GM12878 (cell line): Measurements from ENCODE around the gene CNTNAP2. TPM values are rescaled to one million over a fixed set of nuclear protein-coding genes. Genes with fewer than 3 reads are reported as not detected.

ENCODE experiments used
- ATAC-seq: fragments of 200-7000 bp; cut with Tn5 transposase; 3 replicates; pipeline ENCODE4 v1.9.1; 2020; ENCODE audit warnings: mild to moderate bottlenecking, moderate library complexity
- BruUV-seq: library from RNA; stranded (reverse); fragments of 400-500 nt; replicated peaks from 2 replicates; lab custom pipeline; 2021; lab: Mats Ljungman, UMichigan
- CTCF ChIA-PET: fragments of 300-600 bp; sonication (Branson Sonifier 250); formaldehyde crosslinking; extraction: SDS; loops from one replicate; lab custom pipeline; 2021; ENCODE audit warnings: inconsistent platforms; lab: Yijun Ruan, JAX
- POLR2A ChIA-PET: fragments of 350-600 bp; formaldehyde crosslinking; extraction: SDS; loops from one replicate; lab custom pipeline; 2021; ENCODE audit warnings: inconsistent platforms; lab: Charles Lee
- RAD21 ChIA-PET: fragments of 300-600 bp; sonication (Branson Sonifier 250); formaldehyde crosslinking; loops from one replicate; lab custom pipeline; 2023; ENCODE audit warnings: antibody characterized with exemption; ENCODE audit not compliant: unreplicated experiment; lab: Charles Lee
- SMC1A ChIA-PET: fragments of 300-600 bp; sonication (Branson Sonifier 250); formaldehyde crosslinking; loops from one replicate; lab custom pipeline; 2023; ENCODE audit not compliant: unreplicated experiment, uncharacterized antibody; lab: Charles Lee
- DNase-seq: peaks from one replicate; pipeline ENCODE4 v3.0.0-alpha.2; 2011; ENCODE audit warnings: low read depth, low spot score
- FAIRE-seq: peaks from 3 replicates; lab custom pipeline; 2011; peaks lifted over from hg19 to GRCh38; lab: Jason Lieb, UNC
- H2AFZ ChIP-seq: 2 replicates; pipeline ENCODE4 v1.6.0; 2011; ENCODE audit warnings: low read depth, low read length, control low read depth; ENCODE audit not compliant: control insufficient read depth
- H3K27ac ChIP-seq: 2 replicates; pipeline ENCODE4 v1.5.1; 2011; ENCODE audit warnings: control low read depth; ENCODE audit not compliant: control insufficient read depth, insufficient read depth
- H3K27me3 ChIP-seq, 2 experiments: replicated peaks in 1 of 2; 2 replicates each; pipeline versions ENCODE4 v1.6.0 to v1.6.1; 2011; ENCODE audit warnings: low read length in 1 of 2; ENCODE audit not compliant: control insufficient read depth in 2 of 2, insufficient read depth in 2 of 2
- H3K36me3 ChIP-seq, 2 experiments: 2 replicates each; pipeline ENCODE4 v1.5.1; 2011; ENCODE audit warnings: low read length in 1 of 2; ENCODE audit not compliant: control insufficient read depth in 2 of 2, insufficient read depth in 2 of 2
- H3K4me1 ChIP-seq: 2 replicates; pipeline ENCODE4 v1.6.1; 2011; ENCODE audit warnings: mild to moderate bottlenecking, low read length, moderate library complexity, mixed read lengths; ENCODE audit not compliant: control insufficient read depth, insufficient read depth
- H3K4me2 ChIP-seq: 2 replicates; pipeline ENCODE4 v1.6.0; 2011; ENCODE audit warnings: control low read depth; ENCODE audit not compliant: control insufficient read depth, insufficient read depth
- H3K4me3 ChIP-seq: fragments of 200-600 bp; sonication (generic); 2 replicates; pipeline ENCODE4 v1.5.1; 2016
- H3K79me2 ChIP-seq: 2 replicates; pipeline ENCODE4 v1.6.0; 2011; ENCODE audit warnings: low read length; ENCODE audit not compliant: control insufficient read depth, insufficient read depth
- H3K9ac ChIP-seq: 2 replicates; pipeline ENCODE4 v1.8.0; 2011; ENCODE audit warnings: low read length, control low read depth, mixed read lengths; ENCODE audit not compliant: control insufficient read depth, insufficient read depth
- H3K9me3 ChIP-seq: replicated peaks from 3 replicates; pipeline ENCODE4 v1.5.1; 2011; ENCODE audit warnings: mild to moderate bottlenecking, low read length; ENCODE audit not compliant: control insufficient read depth, insufficient read depth
- H4K20me1 ChIP-seq: 2 replicates; pipeline ENCODE4 v1.6.0; 2011; ENCODE audit not compliant: control insufficient read depth, insufficient read depth
- CREB1 ChIP-seq: IDR thresholded peaks from 2 replicates; pipeline ENCODE4 v1.6.1; 2012; ENCODE audit warnings: low read depth, mild to moderate bottlenecking, inconsistent platforms
- EED ChIP-seq: sonication (generic); IDR thresholded peaks from 2 replicates; pipeline ENCODE4 v1.6.1; 2016; ENCODE audit warnings: antibody characterized with exemption, low read depth
- EGR1 ChIP-seq, 2 experiments: IDR thresholded peaks; 1 replicate in 1 of 2; 2 replicates in 1 of 2; pipeline ENCODE4 v1.6.1; 2011 to 2012; ENCODE audit warnings: low read depth in 2 of 2, low read length in 2 of 2, borderline replicate concordance in 1 of 2, mild to moderate bottlenecking in 1 of 2, moderate library complexity in 1 of 2
- ESRRA ChIP-seq: IDR thresholded peaks from 2 replicates; pipeline ENCODE4 v1.6.1; 2012; ENCODE audit warnings: mild to moderate bottlenecking, low read length, improper control_type of control experiment
- FOXK2 ChIP-seq: fragments of 450-650 bp; IDR thresholded peaks from 2 replicates; pipeline ENCODE4 v1.6.1; 2017; ENCODE audit warnings: mild to moderate bottlenecking, moderate library complexity
- GABPA ChIP-seq: IDR thresholded peaks from 2 replicates; pipeline ENCODE4 v1.6.1; 2014; ENCODE audit warnings: antibody characterized with exemption, low read depth, mild to moderate bottlenecking, inconsistent platforms
- HDGF ChIP-seq: fragments of 450-650 bp; IDR thresholded peaks from 2 replicates; pipeline ENCODE4 v1.6.1; 2016; ENCODE audit warnings: antibody characterized with exemption
- JUNB ChIP-seq: IDR thresholded peaks from 2 replicates; pipeline ENCODE4 v1.6.1; 2016; ENCODE audit warnings: antibody characterized with exemption, mild to moderate bottlenecking
- KLF5 ChIP-seq: fragments of 450-650 bp; IDR thresholded peaks from 2 replicates; pipeline ENCODE4 v1.6.1; 2014; ENCODE audit warnings: mild to moderate bottlenecking; ENCODE audit not compliant: partially characterized antibody
- PAX8 ChIP-seq: fragments of 450-650 bp; IDR thresholded peaks from 2 replicates; pipeline ENCODE4 v1.6.1; 2017; ENCODE audit warnings: mild to moderate bottlenecking, moderate library complexity
- STAT3 ChIP-seq: IDR thresholded peaks from 2 replicates; pipeline ENCODE4 v1.6.1; 2011; ENCODE audit warnings: low read depth, low read length, improper control_type of control experiment
- ZZZ3 ChIP-seq: IDR thresholded peaks from 2 replicates; pipeline ENCODE4 v1.6.1; 2011; ENCODE audit warnings: low read depth; ENCODE audit not compliant: control insufficient read depth, insufficient read length
- WGBS: methylation state at CpG from one replicate; pipeline ENCODE4 v1.1.6; 2016; ENCODE audit warnings: low lambda C conversion rate; ENCODE audit not compliant: insufficient replicate concordance, insufficient coverage; ENCODE audit errors: missing lambda C conversion rate; 5-methylcytosine and 5-hydroxymethylcytosine counted together
- in situ Hi-C: fragments of 300-500 bp; cut with MboI; formaldehyde crosslinking; loops from 9 replicates; pipeline ENCODE4 v1.14.3; 2018; ENCODE audit warnings: mixed read lengths
- intact Hi-C: fragments of 100-400 bp; cut with micrococcal nuclease; formaldehyde crosslinking; loops from one replicate; pipeline ENCODE4 v1.14.2; 2022; ENCODE audit not compliant: unreplicated experiment
- polyA plus RNA-seq, 11 experiments: library from polyadenylated mRNA; depleted of rRNA in 4 of 11; unstranded in 6 of 11; stranded (reverse) in 5 of 11; fragments of >200 nt; fragmentation: Nextera tagmentation in 4 of 11; fragmentation: Illumina TruSeq in 1 of 11; extraction: Ambion mirVana in 4 of 11; extraction: Trizol in 1 of 11; gene quantifications; 1 replicate in 1 of 11; 2 replicates in 10 of 11; pipeline versions ENCODE4 v1.2.1 to v1.2.3, GENCODE V29; 2011 to 2016; ENCODE audit warnings: inconsistent platforms in 2 of 11, missing spikeins in 2 of 11, low read depth in 1 of 11
- total RNA-seq, 4 experiments: library from RNA; depleted of rRNA in 3 of 4; stranded (reverse); fragments of >200 nt in 3 of 4; fragmentation: Illumina TruSeq in 1 of 4; extraction: Trizol in 1 of 4; gene quantifications; 2 replicates each; pipeline versions ENCODE4 v1.2.1 to v1.2.3, GENCODE V29; 2013 to 2021
- TF ChIP-seq, protein P1 (sequence below): IDR thresholded peaks from 2 replicates; pipeline ENCODE4 v1.6.1; 2012; ENCODE audit warnings: low read depth, low read length, improper control_type of control experiment
- TF ChIP-seq, protein P2 (sequence below): fragments of 450-650 bp; IDR thresholded peaks from 2 replicates; pipeline ENCODE4 v1.6.1; 2017; ENCODE audit warnings: antibody characterized with exemption, mild to moderate bottlenecking, moderate library complexity
- TF ChIP-seq, protein P3 (sequence below): fragments of 450-650 bp; IDR thresholded peaks from 2 replicates; pipeline ENCODE4 v1.6.1; 2017; ENCODE audit warnings: borderline replicate concordance
- TF ChIP-seq, protein P4 (sequence below): fragments of 450-650 bp; conservative IDR thresholded peaks from 2 replicates; pipeline ENCODE4 v1.6.1; 2017; ENCODE audit warnings: mild to moderate bottlenecking, moderate library complexity

CNTNAP2 gene
- total and polyA plus RNA-seq, 10 of the 15 experiments (the other 5 are each of a cell fraction or from before 2014, with no cell fraction given) = 0.03 to 0.08 (median 0.03) TPM; not detected in 7

DNA sequence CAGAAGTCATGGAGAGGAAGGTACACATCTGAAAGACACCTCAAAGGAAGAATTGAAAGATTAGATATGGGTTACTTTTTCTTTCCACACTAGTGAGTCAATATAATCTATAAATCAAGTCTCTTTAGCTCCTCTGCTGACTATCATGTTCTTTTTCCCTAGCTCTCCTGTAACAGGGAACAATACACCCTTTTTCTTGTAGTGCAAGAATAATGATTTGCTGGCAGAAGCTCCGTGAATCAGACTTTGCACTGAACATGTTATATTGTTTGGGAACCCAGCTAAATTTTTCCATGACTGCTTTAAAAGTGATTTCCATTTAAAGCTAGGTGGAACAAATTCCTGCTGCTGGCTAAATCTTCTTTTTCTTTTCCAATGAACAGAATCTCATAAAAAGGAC lies 1717.4 kb downstream of the CNTNAP2 start:
- in situ Hi-C loops = no loop called here
- Histone ChIP-seq H2AFZ (no peak overlapping the region), H3K36me3 (no peaks in the 10 kb centered on the region), H3K9me3 (no peaks in the 10 kb centered on the region; the same call in 1 of the 3 replicates), H3K4me1 (no peaks in the 10 kb centered on the region)
- DNase-seq = no peak
- POLR2A ChIA-PET = no interaction called here
- SMC1A ChIA-PET = interaction anchor here (1.8 kb wide), 1 partner anchor 18 kb away, joined by 3 read pairs; no protein-coding TSS in a partner anchor
- TF ChIP-seq ESRRA = no peak
- TF ChIP-seq, protein P1, sequence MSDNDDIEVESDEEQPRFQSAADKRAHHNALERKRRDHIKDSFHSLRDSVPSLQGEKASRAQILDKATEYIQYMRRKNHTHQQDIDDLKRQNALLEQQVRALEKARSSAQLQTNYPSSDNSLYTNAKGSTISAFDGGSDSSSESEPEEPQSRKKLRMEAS = no peak
- no peak for TF ChIP-seq JUNB
- TF ChIP-seq, protein P2, sequence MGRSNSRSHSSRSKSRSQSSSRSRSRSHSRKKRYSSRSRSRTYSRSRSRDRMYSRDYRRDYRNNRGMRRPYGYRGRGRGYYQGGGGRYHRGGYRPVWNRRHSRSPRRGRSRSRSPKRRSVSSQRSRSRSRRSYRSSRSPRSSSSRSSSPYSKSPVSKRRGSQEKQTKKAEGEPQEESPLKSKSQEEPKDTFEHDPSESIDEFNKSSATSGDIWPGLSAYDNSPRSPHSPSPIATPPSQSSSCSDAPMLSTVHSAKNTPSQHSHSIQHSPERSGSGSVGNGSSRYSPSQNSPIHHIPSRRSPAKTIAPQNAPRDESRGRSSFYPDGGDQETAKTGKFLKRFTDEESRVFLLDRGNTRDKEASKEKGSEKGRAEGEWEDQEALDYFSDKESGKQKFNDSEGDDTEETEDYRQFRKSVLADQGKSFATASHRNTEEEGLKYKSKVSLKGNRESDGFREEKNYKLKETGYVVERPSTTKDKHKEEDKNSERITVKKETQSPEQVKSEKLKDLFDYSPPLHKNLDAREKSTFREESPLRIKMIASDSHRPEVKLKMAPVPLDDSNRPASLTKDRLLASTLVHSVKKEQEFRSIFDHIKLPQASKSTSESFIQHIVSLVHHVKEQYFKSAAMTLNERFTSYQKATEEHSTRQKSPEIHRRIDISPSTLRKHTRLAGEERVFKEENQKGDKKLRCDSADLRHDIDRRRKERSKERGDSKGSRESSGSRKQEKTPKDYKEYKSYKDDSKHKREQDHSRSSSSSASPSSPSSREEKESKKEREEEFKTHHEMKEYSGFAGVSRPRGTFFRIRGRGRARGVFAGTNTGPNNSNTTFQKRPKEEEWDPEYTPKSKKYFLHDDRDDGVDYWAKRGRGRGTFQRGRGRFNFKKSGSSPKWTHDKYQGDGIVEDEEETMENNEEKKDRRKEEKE = no peak
- TF ChIP-seq EGR1 (IDR thresholded peaks at IDR 0.05; ENCODE audit: borderline replicate concordance in 1 of 2, low read depth in 2 of 2, low read length in 2 of 2) = no peak
- no peak for TF ChIP-seq CREB1
- TF ChIP-seq, protein P3, sequence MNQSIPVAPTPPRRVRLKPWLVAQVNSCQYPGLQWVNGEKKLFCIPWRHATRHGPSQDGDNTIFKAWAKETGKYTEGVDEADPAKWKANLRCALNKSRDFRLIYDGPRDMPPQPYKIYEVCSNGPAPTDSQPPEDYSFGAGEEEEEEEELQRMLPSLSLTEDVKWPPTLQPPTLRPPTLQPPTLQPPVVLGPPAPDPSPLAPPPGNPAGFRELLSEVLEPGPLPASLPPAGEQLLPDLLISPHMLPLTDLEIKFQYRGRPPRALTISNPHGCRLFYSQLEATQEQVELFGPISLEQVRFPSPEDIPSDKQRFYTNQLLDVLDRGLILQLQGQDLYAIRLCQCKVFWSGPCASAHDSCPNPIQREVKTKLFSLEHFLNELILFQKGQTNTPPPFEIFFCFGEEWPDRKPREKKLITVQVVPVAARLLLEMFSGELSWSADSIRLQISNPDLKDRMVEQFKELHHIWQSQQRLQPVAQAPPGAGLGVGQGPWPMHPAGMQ = no peak
- TF ChIP-seq STAT3 = no peak
- no peak for TF ChIP-seq ZZZ3
- TF ChIP-seq, protein P4, sequence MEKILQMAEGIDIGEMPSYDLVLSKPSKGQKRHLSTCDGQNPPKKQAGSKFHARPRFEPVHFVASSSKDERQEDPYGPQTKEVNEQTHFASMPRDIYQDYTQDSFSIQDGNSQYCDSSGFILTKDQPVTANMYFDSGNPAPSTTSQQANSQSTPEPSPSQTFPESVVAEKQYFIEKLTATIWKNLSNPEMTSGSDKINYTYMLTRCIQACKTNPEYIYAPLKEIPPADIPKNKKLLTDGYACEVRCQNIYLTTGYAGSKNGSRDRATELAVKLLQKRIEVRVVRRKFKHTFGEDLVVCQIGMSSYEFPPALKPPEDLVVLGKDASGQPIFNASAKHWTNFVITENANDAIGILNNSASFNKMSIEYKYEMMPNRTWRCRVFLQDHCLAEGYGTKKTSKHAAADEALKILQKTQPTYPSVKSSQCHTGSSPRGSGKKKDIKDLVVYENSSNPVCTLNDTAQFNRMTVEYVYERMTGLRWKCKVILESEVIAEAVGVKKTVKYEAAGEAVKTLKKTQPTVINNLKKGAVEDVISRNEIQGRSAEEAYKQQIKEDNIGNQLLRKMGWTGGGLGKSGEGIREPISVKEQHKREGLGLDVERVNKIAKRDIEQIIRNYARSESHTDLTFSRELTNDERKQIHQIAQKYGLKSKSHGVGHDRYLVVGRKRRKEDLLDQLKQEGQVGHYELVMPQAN = no peak
- TF ChIP-seq PAX8 = no peak
- TF ChIP-seq HDGF = no peak
- TF ChIP-seq KLF5 = no peak
- no peak for TF ChIP-seq EED
- TF ChIP-seq GABPA = no peak
- no peak for TF ChIP-seq FOXK2
- TF ChIP-seq, all 136 proteins: peak for 0
- H3K4me2 ChIP-seq = no peak overlapping the region
- CTCF ChIA-PET = interaction anchor here (0.6 kb wide), 2 partner anchors 33 to 64 kb away, joined by 3 read pairs; no protein-coding TSS in a partner anchor
- H3K27ac ChIP-seq = no peak overlapping the region
- no peaks in the 10 kb centered on the region for H4K20me1 ChIP-seq
- BruUV-seq = no TSS peak
- no peaks in the 10 kb centered on the region for H3K79me2 ChIP-seq
- intact Hi-C loops = no loop called here
- RAD21 ChIA-PET = no interaction called here
- H3K9ac ChIP-seq = no peak overlapping the region
- ATAC-seq = no peak
- H3K27me3 ChIP-seq = no peaks in the 10 kb centered on the region
- no peak for FAIRE-seq
- no peak overlapping the region for H3K4me3 ChIP-seq
- 38% methylated on average over 1 of the region's 1 CpG for WGBS
